HG03159 (cell line): ENCODE measurements around the gene HHEX.
"Not testable (repeated sequence)": the region's sequence is repeated elsewhere in the genome, so short reads cannot be mapped to it uniquely, and the experiment has no call there.

ENCODE experiments used
- ATAC-seq: cut with Tn5 transposase; IDR thresholded peaks from one replicate; pipeline ENCODE4 v1.9.1; 2021; ENCODE audit warnings: mild to moderate bottlenecking, moderate library complexity; ENCODE audit not compliant: unreplicated experiment

The HHEX gene

GRCh38 chr10:92689663-92690210, at the start of gene HHEX:
Gene HHEX, plus strand, starts transcription at chr10:92689955. Its CDS starts 32 bp downstream, at chr10:92689987.
- ATAC-seq: peak; percentile 51

GRCh38 chr10:92640107-92640506, 49.6 kb upstream of the HHEX start:
- ATAC-seq: no peak

DNA sequence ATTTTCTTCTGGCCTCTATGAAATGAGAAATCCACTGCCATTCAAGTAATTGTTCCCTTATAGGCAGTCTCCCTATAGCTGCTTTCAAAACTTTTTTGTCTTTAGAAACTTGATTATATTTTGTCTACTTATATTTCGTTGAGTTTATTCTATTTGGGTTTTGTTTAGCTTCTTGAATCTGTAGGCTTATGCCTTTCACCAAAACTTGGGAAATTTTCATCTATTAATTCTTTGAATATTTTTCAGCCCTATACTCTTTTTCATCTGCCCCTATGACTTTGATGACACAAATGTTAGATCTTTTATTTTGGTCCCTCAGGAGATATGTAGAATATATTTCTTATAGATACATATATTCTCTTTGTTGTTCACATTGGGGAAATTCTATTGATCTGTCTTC, 48.3 kb upstream of the HHEX start:
- ATAC-seq: no peak

GRCh38 chr10:92644921-92645320, 44.8 kb upstream of the HHEX start:
- no peak for ATAC-seq

- ATAC-seq: not testable (repeated sequence)
Measured at GRCh38 chr10:92650864-92651263, 38.9 kb upstream of the HHEX start.

DNA sequence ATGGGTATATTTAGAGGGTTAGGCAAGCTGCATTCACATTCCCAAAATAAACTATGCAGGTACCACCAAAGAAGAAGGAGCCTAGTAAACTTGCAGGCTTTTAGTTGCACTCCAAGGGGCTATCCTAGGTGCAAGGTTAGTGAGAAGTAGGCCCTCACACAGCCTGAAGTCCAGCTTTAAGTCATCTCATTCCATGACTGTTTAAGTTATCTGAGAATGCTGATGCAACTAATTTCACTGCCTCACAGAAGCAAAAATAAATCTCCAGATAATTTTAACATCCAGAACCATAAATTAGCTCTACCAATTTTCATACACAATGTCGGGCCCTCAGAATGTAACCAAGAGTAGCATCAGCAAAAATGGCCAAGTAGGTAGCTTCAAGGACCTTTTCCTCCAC, 34.3 kb upstream of the HHEX start:
- ATAC-seq: no peak

GRCh38 chr10:92656266-92656961, 33.3 kb upstream of the HHEX start:
- no peak for ATAC-seq

- no peak for ATAC-seq
Measured at GRCh38 chr10:92657024-92657423, 32.7 kb upstream of the HHEX start.

DNA sequence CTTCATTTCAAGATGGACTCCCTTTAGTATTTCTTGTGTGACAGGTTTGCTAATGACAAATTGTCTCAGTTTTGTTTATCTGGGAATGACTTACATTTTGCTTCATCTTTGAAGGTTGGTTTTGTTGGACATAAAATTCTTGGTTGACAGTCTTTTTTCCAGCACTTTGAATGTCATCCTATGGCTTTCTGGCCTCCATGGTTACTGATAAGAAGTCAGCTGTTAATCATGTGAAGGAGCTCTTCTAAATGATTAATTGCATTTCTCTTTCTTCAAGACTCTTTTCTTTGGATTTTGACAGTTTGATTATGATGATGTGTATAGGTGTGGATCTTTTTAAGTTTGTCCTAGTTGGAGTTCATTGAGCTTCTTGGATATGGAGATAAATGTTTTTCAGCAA, 26.9 kb upstream of the HHEX start:
- ATAC-seq: no peak

- no peak for ATAC-seq
Measured at GRCh38 chr10:92664322-92664721, 25.4 kb upstream of the HHEX start.

GRCh38 chr10:92667078-92667477, 22.7 kb upstream of the HHEX start:
- ATAC-seq: no peak

- no peak for ATAC-seq
Measured at GRCh38 chr10:92677708-92678107, 12.0 kb upstream of the HHEX start.

GRCh38 chr10:92678206-92678605, 11.5 kb upstream of the HHEX start:
- no peak for ATAC-seq

GRCh38 chr10:92681306-92681834, 8.4 kb upstream of the HHEX start:
- ATAC-seq: no peak

GRCh38 chr10:92688573-92688926, 1.2 kb upstream of the HHEX start:
- no peak for ATAC-seq

DNA sequence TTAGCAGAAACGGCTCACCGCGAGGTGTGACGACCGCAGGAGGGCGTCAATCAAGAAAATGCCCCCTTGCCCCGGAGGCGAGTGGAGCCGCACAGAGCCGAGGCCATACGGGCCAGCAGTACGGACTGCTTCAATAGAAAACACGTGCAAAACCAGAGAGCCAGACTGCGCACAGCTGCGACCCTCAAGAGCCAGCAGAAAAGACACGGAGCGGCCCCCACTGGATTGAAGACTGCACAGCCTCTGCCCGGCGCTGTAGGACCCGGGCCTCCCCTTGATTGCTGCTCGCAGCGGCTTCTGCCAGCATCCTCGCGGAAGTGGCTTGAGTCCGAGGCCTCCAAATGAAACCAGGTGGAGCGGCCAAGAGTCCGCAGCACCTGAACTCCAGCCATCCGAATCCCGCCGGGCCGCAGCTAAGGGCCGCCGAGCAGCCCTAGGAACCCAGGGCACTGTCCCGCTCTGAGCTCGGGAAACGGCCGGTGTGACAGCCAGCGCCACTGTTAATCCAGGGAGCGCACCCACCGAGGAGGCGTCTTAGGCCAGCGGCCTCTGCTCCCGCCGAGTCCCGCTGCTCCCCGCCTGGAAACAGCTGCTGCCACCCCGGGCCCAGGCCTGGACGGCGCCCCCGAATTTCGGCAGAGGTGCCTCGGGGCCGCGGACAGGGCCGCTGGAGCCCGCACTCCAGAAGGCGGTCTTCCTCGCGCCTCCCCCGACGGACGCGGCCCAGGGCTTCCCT, 660 bp upstream of the HHEX start:
- ATAC-seq: peak; percentile 25

GRCh38 chr10:92690211-92690914, 608 bp downstream of the HHEX start:
- no peak for ATAC-seq

DNA sequence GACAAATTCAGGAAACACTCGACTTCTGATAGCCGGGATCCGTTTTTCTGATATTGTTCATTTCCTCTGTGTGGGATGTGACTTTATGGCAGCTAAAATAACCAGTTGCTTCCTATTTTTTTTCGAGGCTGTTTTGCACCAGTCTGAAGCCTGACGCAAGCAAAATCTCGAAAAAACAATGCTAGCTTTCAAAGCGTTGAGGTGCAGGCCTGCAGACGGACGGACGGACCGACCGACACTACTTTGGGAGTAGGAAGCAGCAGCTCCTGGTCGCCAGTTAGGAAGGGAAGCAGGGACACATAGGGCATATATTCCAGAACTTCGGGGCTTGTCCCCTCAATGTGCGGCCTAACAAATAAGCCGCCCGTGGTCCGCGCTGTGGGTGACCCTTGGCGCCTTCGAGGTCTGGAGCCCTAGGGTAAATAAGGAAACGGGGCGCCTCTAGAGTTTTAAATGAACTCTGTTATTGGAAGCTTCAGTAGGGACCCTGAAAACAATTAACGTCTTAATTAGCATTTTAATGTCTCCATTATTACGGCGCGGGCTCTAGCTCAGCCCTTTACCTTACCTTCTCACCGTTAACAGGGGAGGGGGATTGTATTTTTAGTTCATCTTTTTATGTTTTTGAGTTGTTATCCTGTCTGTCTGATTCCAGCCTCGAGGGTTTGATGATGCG, 1.3 kb downstream of the HHEX start:
- no peak for ATAC-seq

GRCh38 chr10:92691591-92692079, 1.9 kb downstream of the HHEX start:
- ATAC-seq: no peak

GRCh38 chr10:92692080-92692671, 2.4 kb downstream of the HHEX start:
- ATAC-seq: no peak
